Naive thymus-derived CD4-positive, alpha-beta T cell (primary cell): ENCODE measurements around the gene SNAPC5. TPM values are rescaled to one million over a fixed set of nuclear protein-coding genes. Genes with fewer than 3 reads are reported as not detected.

Experiments
- ATAC-seq: fragments of 150-1000 bp; cut with Tn5 transposase; 2 replicates; pipeline ENCODE4 v1.10.0; 2021; ENCODE audit warnings: mild to moderate bottlenecking, moderate library complexity
- CTCF ChIA-PET: fragments of 350-600 bp; sonication (Branson Sonifier 250); formaldehyde crosslinking; loops from one replicate; lab custom pipeline; 2021; ENCODE audit warnings: antibody characterized with exemption; lab: Charles Lee
- POLR2A ChIA-PET: fragments of 350-600 bp; sonication (Branson Sonifier 250); formaldehyde crosslinking; loops from one replicate; lab custom pipeline; 2021; ENCODE audit warnings: antibody characterized with exemption, inconsistent platforms; lab: Charles Lee
- DNase-seq, 9 donors: peaks; one replicate each; pipeline versions ENCODE4 v3.0.0 to v3.0.0-alpha.2; 2020 to 2022; ENCODE audit warnings: mixed read lengths in 1 of 9
- H3K27ac ChIP-seq: one replicate; pipeline ENCODE4 v1.7.0; 2013; ENCODE audit warnings: mild to moderate bottlenecking, low read depth, low read length, moderate library complexity
- H3K27me3 ChIP-seq, 2 donors: one replicate each; pipeline ENCODE4 v1.7.0; 2013; ENCODE audit warnings: low read length in 2 of 2, mild to moderate bottlenecking in 2 of 2, moderate library complexity in 2 of 2; ENCODE audit not compliant: control insufficient read depth in 2 of 2, insufficient read depth in 2 of 2
- H3K36me3 ChIP-seq, 3 experiments: 1 replicate in 2 of 3; 2 replicates in 1 of 3; pipeline ENCODE4 v1.7.0; 2013; ENCODE audit warnings: low read length in 3 of 3, mild to moderate bottlenecking in 3 of 3, moderate library complexity in 1 of 3; ENCODE audit not compliant: insufficient read depth in 3 of 3, control insufficient read depth in 2 of 3
- H3K4me1 ChIP-seq, 2 donors: one replicate each; pipeline ENCODE4 v1.7.0; 2013; ENCODE audit warnings: low read length in 2 of 2, mild to moderate bottlenecking in 2 of 2, moderate library complexity in 1 of 2; ENCODE audit not compliant: control insufficient read depth in 2 of 2, insufficient read depth in 2 of 2
- H3K4me3 ChIP-seq: 2 replicates; pipeline ENCODE4 v1.7.0; 2013; ENCODE audit warnings: mild to moderate bottlenecking, low read length
- H3K9me3 ChIP-seq, 3 experiments: 1 replicate in 2 of 3; 2 replicates in 1 of 3; pipeline ENCODE4 v1.7.0; 2013; ENCODE audit warnings: low read length in 3 of 3; ENCODE audit not compliant: control insufficient read depth in 2 of 3
- H3K27ac Mint-ChIP-seq, 9 donors: one replicate each; pipeline ENCODE4 v1.8.0; 2020 to 2022; ENCODE audit warnings: mixed read lengths in 9 of 9, mild to moderate bottlenecking in 8 of 9, moderate library complexity in 5 of 9, inconsistent platforms in 2 of 9
- H3K27me3 Mint-ChIP-seq, 5 donors: one replicate each; pipeline ENCODE4 v1.8.0; 2021 to 2022; ENCODE audit warnings: mixed read lengths in 5 of 5, mild to moderate bottlenecking in 1 of 5
- H3K36me3 Mint-ChIP-seq, 5 donors: one replicate each; pipeline ENCODE4 v1.8.0; 2020 to 2022; ENCODE audit warnings: mixed read lengths in 5 of 5, mild to moderate bottlenecking in 3 of 5, inconsistent platforms in 1 of 5
- H3K4me1 Mint-ChIP-seq, 7 donors: one replicate each; pipeline ENCODE4 v1.8.0; 2020 to 2022; ENCODE audit warnings: mixed read lengths in 7 of 7, mild to moderate bottlenecking in 3 of 7, inconsistent platforms in 1 of 7
- H3K4me3 Mint-ChIP-seq, 10 donors: one replicate each; pipeline ENCODE4 v1.8.0; 2020 to 2022; ENCODE audit warnings: mild to moderate bottlenecking in 10 of 10, mixed read lengths in 10 of 10, moderate library complexity in 6 of 10, inconsistent platforms in 2 of 10
- H3K9me3 Mint-ChIP-seq, 11 donors: one replicate each; pipeline ENCODE4 v1.8.0; 2020 to 2022; ENCODE audit warnings: mixed read lengths in 11 of 11, mild to moderate bottlenecking in 4 of 11, inconsistent platforms in 1 of 11, moderate library complexity in 1 of 11
- intact Hi-C, 2 donors: fragments of 100-400 bp; cut with micrococcal nuclease; formaldehyde crosslinking; loops; one replicate each; pipeline ENCODE4 v1.15.1; 2023
- polyA plus RNA-seq, 2 donors: library from polyadenylated mRNA; unstranded; fragments of 300-500 nt; fragmentation: Illumina TruSeq; gene quantifications; one replicate each; pipeline ENCODE4 v1.2.3, GENCODE V29; 2021
- total RNA-seq, 6 experiments: library from RNA in 5 of 6; stranded (reverse) in 5 of 6; gene quantifications; 1 replicate in 5 of 6; 2 replicates in 1 of 6; pipeline ENCODE4 v1.2.3 and lab custom pipeline; 2021 to 2026

The SNAPC5 gene
- total and polyA plus RNA-seq, 7 experiments from 2014 or later = 20.4 to 77.6 (median 34.8) TPM

DNA sequence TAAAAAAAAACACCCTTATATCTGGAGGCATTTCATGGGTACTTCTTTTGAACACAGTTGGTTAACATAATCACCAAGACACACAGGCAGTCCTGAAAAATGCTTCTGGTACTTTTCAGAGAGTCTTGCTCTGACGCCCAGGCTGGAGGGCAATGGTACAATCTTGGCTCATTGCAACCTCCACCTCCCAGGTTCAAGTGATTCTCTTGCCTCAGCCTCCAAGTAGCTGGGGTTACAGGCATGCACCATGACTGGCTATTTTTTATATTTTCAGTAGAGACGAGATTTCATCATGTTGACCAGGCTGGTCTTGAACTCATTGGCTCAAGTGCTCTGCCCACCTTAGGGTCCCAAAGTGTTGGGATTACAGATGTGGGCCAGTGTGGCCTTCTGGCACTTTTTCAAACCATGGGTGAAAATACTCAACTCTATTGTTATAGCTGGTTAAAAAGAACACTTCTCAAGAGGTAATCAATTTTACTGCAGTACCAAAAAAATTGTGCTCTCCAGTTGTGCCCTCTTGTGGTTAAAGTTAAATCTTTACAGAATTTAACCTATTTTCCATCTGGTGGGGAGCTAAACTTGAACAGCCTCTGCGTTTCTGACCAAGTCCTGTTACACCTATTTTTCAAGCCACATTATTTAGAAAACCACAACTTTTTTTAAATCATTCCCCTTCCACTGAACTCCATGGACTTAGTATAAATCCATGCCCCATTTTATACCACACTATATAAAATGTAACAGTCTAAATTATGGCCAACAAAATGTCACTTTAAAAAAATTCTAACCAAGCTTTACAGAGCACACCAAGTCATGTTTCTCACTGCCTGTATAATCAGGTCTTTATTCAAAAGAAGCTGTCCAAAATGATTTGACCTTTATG is 1.2 kb upstream of the SNAPC5 start:
- H3K4me3 ChIP-seq = no peak overlapping the region
- peak; percentile 12 for ATAC-seq
- H3K36me3 ChIP-seq = peaks cover 16 to 79% (median 51%) of the 10 kb centered on the region in 3 experiments
- H3K9me3 ChIP-seq = no peaks in the 10 kb centered on the region
- POLR2A ChIA-PET = interaction anchor here (0.6 to 4.1 kb wide), 9 partner anchors 26 to 203 kb away, joined by 3 to 71 read pairs (median 4); partner anchors contain the start of gene MAP2K1
- peaks cover 27 to 37% of the 10 kb centered on the region in 2 donors for H3K4me1 ChIP-seq
- intact Hi-C loops = loop anchor here (1.0 to 5.0 kb wide), 3 partner anchors 156 to 1366 kb away; partner anchors contain the start of gene PDCD7 (in 1 of the 2)
- H3K27me3 ChIP-seq = no peaks in the 10 kb centered on the region
- H3K27ac Mint-ChIP-seq = peak overlapping the region; percentile 81 to 99 (median 97)
- DNase-seq = peak in 7 of 9 donors; percentile 27 to 70 (median 53)
- H3K9me3 Mint-ChIP-seq = peaks cover 0 to 3% (median 0%) of the 10 kb centered on the region in 11 donors
- peak overlapping the region; percentile 91 for H3K27ac ChIP-seq
- H3K36me3 Mint-ChIP-seq = peaks cover 13 to 48% (median 36%) of the 10 kb centered on the region in 5 donors
- H3K27me3 Mint-ChIP-seq = no peaks in the 10 kb centered on the region
- H3K4me1 Mint-ChIP-seq = peaks cover 27 to 75% (median 58%) of the 10 kb centered on the region in 7 donors
- CTCF ChIA-PET = interaction anchor here (0.7 to 5.3 kb wide), 26 partner anchors 9 to 1233 kb away, joined by 3 to 62 read pairs (median 4); partner anchors contain the start of genes DPP8, MAP2K1 and TIPIN
- peak overlapping the region in 6 of 10 donors; percentile 21 to 98 (median 48) for H3K4me3 Mint-ChIP-seq

DNA sequence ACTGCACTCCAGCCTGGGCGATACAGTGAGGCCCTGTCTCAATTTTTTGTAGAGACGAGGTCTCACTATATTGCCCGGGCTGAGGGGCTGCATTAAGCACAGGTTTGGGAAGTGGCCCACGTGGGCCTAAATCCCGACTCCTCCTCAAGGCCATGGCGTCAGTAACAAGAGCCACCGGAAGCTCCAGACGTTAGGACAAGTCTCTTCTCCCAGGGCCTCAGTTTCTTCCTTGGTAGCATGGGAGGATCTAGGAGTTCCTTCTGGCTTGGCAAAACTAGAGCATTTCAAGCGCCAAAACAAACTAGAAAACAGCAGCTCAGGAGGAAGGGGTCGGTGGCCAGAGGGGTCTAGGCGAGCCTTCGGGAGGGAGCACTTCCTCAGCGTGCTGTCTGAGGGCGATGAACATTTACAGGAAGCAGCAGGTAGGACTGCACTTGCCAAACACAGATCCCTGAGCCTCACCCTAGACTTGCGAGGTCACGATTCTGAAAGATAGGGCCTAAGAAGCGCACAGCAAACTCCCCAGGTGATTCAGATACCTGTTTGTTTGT is 536 bp downstream of the SNAPC5 start:
- H3K4me3 ChIP-seq = peak overlapping the region; percentile 80
- Mint-ChIP-seq H3K4me3 (peak overlapping the region; percentile 89 to 98 (median 97)), H3K36me3 (peaks cover 10 to 49% (median 29%) of the 10 kb centered on the region in 5 donors), H3K27ac (peak overlapping the region; percentile 94 to 99 (median 98)), H3K9me3 (peaks cover 0 to 3% (median 0%) of the 10 kb centered on the region in 11 donors), H3K27me3 (no peaks in the 10 kb centered on the region), H3K4me1 (peaks cover 17 to 58% (median 42%) of the 10 kb centered on the region in 7 donors)
- no peak for DNase-seq
- POLR2A ChIA-PET = interaction anchor here (0.6 to 4.1 kb wide), 8 partner anchors 9 to 428 kb away, joined by 3 to 71 read pairs (median 4); partner anchors contain the start of genes DIS3L and MAP2K1
- intact Hi-C loops = loop anchor here (1.0 to 5.0 kb wide), 13 partner anchors 8 to 1365 kb away; partner anchors contain the start of genes MAP2K1 (in 2 of the 2), TIPIN (in 2 of the 2), ZWILCH (in 2 of the 2) and DIS3L (in 1 of the 2)
- CTCF ChIA-PET = interaction anchor here (1.1 to 5.3 kb wide), 10 partner anchors 7 to 901 kb away, joined by 3 to 62 read pairs (median 6); partner anchors contain the start of genes MAP2K1 and TIPIN
- H3K4me1 ChIP-seq = peaks cover 15 to 24% of the 10 kb centered on the region in 2 donors
- H3K36me3 ChIP-seq = peaks cover 15 to 83% (median 50%) of the 10 kb centered on the region in 3 experiments
- H3K27ac ChIP-seq = peak overlapping the region; percentile 91
- H3K9me3 ChIP-seq = no peaks in the 10 kb centered on the region
- no peaks in the 10 kb centered on the region for H3K27me3 ChIP-seq
- ATAC-seq = peak; percentile 34

DNA sequence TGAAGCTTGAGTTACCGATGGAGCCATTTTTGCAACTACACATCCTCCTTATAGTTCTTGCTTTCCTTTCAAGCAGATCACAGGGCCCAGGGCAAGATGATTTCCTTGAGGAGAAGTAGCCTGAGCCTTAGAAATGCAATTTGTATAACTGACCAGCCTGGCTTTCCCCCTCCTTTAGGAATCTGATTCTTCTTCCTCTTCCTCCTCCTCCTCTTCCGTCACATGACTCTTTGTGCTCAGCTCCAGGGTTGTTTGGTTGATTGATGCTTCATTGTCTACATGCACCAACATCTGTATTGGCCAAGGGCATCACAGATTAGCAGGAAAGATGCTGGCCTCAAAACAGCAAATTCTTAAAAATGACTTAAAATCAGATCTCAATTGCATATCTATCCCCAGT is 3.3 kb downstream of the SNAPC5 start:
- H3K36me3 Mint-ChIP-seq = peaks cover 4 to 47% (median 16%) of the 10 kb centered on the region in 5 donors
- H3K9me3 Mint-ChIP-seq = peaks cover 0 to 3% (median 0%) of the 10 kb centered on the region in 11 donors
- peaks cover 15 to 24% of the 10 kb centered on the region in 2 donors for H3K4me1 ChIP-seq
- DNase-seq (no peak), ATAC-seq (no peak)
- peak overlapping the region in 7 of 9 donors; percentile 25 to 81 (median 44) for H3K27ac Mint-ChIP-seq
- H3K9me3 ChIP-seq = no peaks in the 10 kb centered on the region
- H3K4me3 Mint-ChIP-seq = peak overlapping the region in 2 of 10 donors; percentile 4 to 13
- intact Hi-C loops = no loop called here
- CTCF ChIA-PET = interaction anchor here (0.6 kb wide), 1 partner anchor 439 kb away, joined by 3 read pairs; no protein-coding TSS in a partner anchor
- no peak overlapping the region for H3K4me3 ChIP-seq
- H3K27ac ChIP-seq = no peak overlapping the region
- H3K4me1 Mint-ChIP-seq = peaks cover 24 to 49% (median 44%) of the 10 kb centered on the region in 7 donors
- H3K36me3 ChIP-seq = peaks cover 14 to 81% (median 29%) of the 10 kb centered on the region in 3 experiments
- POLR2A ChIA-PET = interaction anchor here (0.9 to 2.7 kb wide), 3 partner anchors 9 to 107 kb away, joined by 5 to 8 read pairs (median 6); partner anchors contain the start of genes MAP2K1 and ZWILCH
- H3K27me3 ChIP-seq = no peaks in the 10 kb centered on the region
- H3K27me3 Mint-ChIP-seq = no peaks in the 10 kb centered on the region

DNA sequence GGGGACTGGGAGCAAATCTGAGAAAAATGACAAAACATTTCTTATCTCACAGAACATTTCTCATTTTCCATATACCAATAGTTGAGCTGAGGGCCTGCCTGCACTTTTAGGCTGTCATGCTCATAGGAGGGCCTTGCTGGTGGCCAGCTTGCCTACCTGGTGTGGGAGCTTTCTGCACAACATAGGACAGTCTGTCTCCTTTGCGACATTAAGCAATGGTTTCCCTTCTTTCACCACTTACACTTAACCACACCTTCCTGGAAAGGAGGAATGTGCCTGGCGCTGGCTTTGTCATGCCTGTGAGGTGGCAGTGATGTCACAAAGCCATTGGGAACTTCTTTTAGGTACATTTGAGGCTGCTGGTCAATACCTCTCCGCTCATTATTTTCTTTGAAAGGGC is 5.7 kb downstream of the SNAPC5 start:
- ATAC-seq (no peak), DNase-seq (no peak)
- no peaks in the 10 kb centered on the region for H3K9me3 ChIP-seq
- intact Hi-C loops = no loop called here
- no peaks in the 10 kb centered on the region for H3K27me3 Mint-ChIP-seq
- POLR2A ChIA-PET = interaction anchor here (0.7 to 1.1 kb wide), 2 partner anchors 10 to 259 kb away, joined by 3 read pairs; no protein-coding TSS in a partner anchor
- H3K4me1 ChIP-seq = peaks cover 5 to 14% of the 10 kb centered on the region in 2 donors
- CTCF ChIA-PET = interaction anchor here (1.0 kb wide), 1 partner anchor 105 kb away, joined by 6 read pairs; the partner anchor contains the start of gene MAP2K1
- H3K27me3 ChIP-seq = no peaks in the 10 kb centered on the region
- H3K4me1 Mint-ChIP-seq = peaks cover 20 to 34% (median 29%) of the 10 kb centered on the region in 7 donors
- H3K4me3 Mint-ChIP-seq = no peak overlapping the region
- peaks cover 4 to 48% (median 7%) of the 10 kb centered on the region in 5 donors for H3K36me3 Mint-ChIP-seq
- peak overlapping the region in 6 of 9 donors; percentile 9 to 79 (median 56) for H3K27ac Mint-ChIP-seq
- no peak overlapping the region for H3K4me3 ChIP-seq
- no peak overlapping the region for H3K27ac ChIP-seq
- peaks cover 4 to 85% (median 24%) of the 10 kb centered on the region in 3 experiments for H3K36me3 ChIP-seq
- no peaks in the 10 kb centered on the region for H3K9me3 Mint-ChIP-seq

DNA sequence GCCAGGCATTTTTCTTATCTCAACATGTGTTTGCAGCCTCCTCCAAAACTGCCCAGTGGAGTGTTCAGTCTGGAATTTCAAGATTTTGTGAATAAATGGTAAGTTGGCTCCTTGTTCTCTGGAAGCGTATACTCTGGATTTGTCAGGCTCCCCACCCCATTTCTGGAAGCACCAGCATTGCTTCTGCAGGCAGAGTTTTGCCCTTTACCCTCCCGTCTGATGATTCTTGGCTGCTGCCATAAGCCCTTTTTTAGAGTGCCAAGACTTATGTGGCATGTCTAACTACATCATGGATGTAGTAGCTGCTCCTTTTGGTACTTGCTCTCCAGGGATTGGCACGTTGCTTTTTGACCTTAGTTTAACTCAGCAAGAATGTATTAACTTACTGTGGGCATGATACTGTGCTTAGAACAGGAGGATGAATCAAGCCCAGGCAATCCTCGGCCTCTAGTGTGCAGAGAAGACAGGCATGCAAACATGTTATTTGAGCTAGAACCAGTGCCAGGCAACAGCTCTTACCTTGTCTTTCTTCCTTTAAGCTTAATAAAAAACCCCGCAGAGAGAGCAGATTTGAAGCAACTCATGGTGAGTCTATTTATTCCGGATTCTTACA is 8.3 kb downstream of the SNAPC5 start:
- Histone ChIP-seq H3K27ac (no peak overlapping the region), H3K36me3 (peaks cover 4 to 94% (median 27%) of the 10 kb centered on the region in 3 experiments), H3K4me3 (no peak overlapping the region), H3K9me3 (no peaks in the 10 kb centered on the region), H3K27me3 (no peaks in the 10 kb centered on the region), H3K4me1 (no peaks in the 10 kb centered on the region)
- H3K4me3 Mint-ChIP-seq = no peak overlapping the region
- intact Hi-C loops = no loop called here
- peaks cover 2 to 46% (median 7%) of the 10 kb centered on the region in 5 donors for H3K36me3 Mint-ChIP-seq
- no peak for DNase-seq
- ChIA-PET CTCF (interaction anchor here (0.9 to 1.3 kb wide), 2 partner anchors 9 to 10 kb away, joined by 3 to 5 read pairs; partner anchors contain the start of gene SNAPC5), POLR2A (interaction anchor here (1.0 kb wide), 1 partner anchor 16 kb away, joined by 4 read pairs; the partner anchor contains the start of gene ZWILCH)
- peak overlapping the region in 5 of 9 donors; percentile 25 to 79 (median 33) for H3K27ac Mint-ChIP-seq
- no peaks in the 10 kb centered on the region for H3K9me3 Mint-ChIP-seq
- no peaks in the 10 kb centered on the region for H3K27me3 Mint-ChIP-seq
- H3K4me1 Mint-ChIP-seq = peaks cover 4 to 22% (median 14%) of the 10 kb centered on the region in 7 donors
- ATAC-seq = no peak
